B cell (primary cell): ENCODE measurements around the gene IFT122. TPM values are rescaled to one million over a fixed set of nuclear protein-coding genes. Genes with fewer than 3 reads are reported as not detected.

ENCODE experiments used
- ATAC-seq: fragments of 200-7000 bp; cut with Tn5 transposase; one replicate; pipeline ENCODE4 v1.10.0; 2021; ENCODE audit warnings: low read depth, mild to moderate bottlenecking, moderate number of reproducible peaks, moderate library complexity
- CTCF ChIA-PET: fragments of 350-600 bp; sonication (Branson Sonifier 250); formaldehyde crosslinking; loops from one replicate; lab custom pipeline; 2021; ENCODE audit warnings: antibody characterized with exemption, inconsistent platforms; lab: Charles Lee
- POLR2A ChIA-PET: fragments of 350-600 bp; sonication (Branson Sonifier 250); formaldehyde crosslinking; loops from one replicate; lab custom pipeline; 2021; ENCODE audit warnings: antibody characterized with exemption; lab: Charles Lee
- DNase-seq: peaks from one replicate; pipeline ENCODE4 v3.0.0; 2013
- H2AFZ ChIP-seq: 2 replicates; pipeline ENCODE4 v1.6.1; 2012; ENCODE audit warnings: mild to moderate bottlenecking, low read depth, low read length; ENCODE audit not compliant: insufficient read depth, poor library complexity, severe bottlenecking
- H3K27ac ChIP-seq, 2 donors: 1 replicate in 1 of 2; 2 replicates in 1 of 2; pipeline ENCODE4 v1.5.1; 2012 to 2013; ENCODE audit warnings: low read length in 2 of 2, mild to moderate bottlenecking in 2 of 2, moderate library complexity in 1 of 2
- H3K27me3 ChIP-seq, 4 experiments: fragments of 200-600 bp in 1 of 4; sonication (generic) in 1 of 4; replicated peaks in 1 of 4; 1 replicate in 2 of 4; 2 replicates in 2 of 4; pipeline versions ENCODE4 v1.6.1 to v1.7.0; 2013 to 2016; ENCODE audit warnings: low read length in 3 of 4, mild to moderate bottlenecking in 2 of 4, mixed read lengths in 1 of 4, moderate library complexity in 1 of 4; ENCODE audit not compliant: insufficient read depth in 4 of 4, control insufficient read depth in 3 of 4; ENCODE audit errors: control extremely low read depth in 1 of 4
- H3K36me3 ChIP-seq, 2 experiments: replicated peaks in 1 of 2; 1 replicate in 1 of 2; 2 replicates in 1 of 2; pipeline versions ENCODE4 v1.6.1 to v1.7.1; 2013; ENCODE audit warnings: low read length in 1 of 2; ENCODE audit not compliant: insufficient read depth in 2 of 2, control insufficient read depth in 1 of 2; ENCODE audit errors: control extremely low read depth in 1 of 2, extremely low read depth in 1 of 2
- H3K4me1 ChIP-seq, 2 donors: fragments of 200-600 bp in 1 of 2; sonication (generic) in 1 of 2; 1 replicate in 1 of 2; 2 replicates in 1 of 2; pipeline versions ENCODE4 v1.5.1 to v1.6.1; 2013 to 2017; ENCODE audit warnings: low read length in 2 of 2; ENCODE audit not compliant: control insufficient read depth in 2 of 2, insufficient read depth in 2 of 2
- H3K4me2 ChIP-seq: replicated peaks from 2 replicates; pipeline ENCODE3; 2012; ENCODE audit warnings: mild to moderate bottlenecking, low read depth, low read length; ENCODE audit not compliant: poor library complexity, severe bottlenecking
- H3K4me3 ChIP-seq, 5 experiments: fragments of 200-600 bp in 1 of 5; sonication (generic) in 1 of 5; 1 replicate in 3 of 5; 2 replicates in 2 of 5; pipeline versions ENCODE4 v1.5.1 to v1.7.0; 2011 to 2016; ENCODE audit warnings: low read length in 4 of 5, mild to moderate bottlenecking in 4 of 5, low read depth in 2 of 5, control low read depth in 1 of 5, moderate library complexity in 1 of 5; ENCODE audit not compliant: insufficient read depth in 1 of 5; ENCODE audit errors: control extremely low read depth in 1 of 5, extremely low read depth in 1 of 5
- H3K79me2 ChIP-seq: fragments of 200-600 bp; sonication (generic); one replicate; pipeline ENCODE4 v1.6.0; 2016; ENCODE audit warnings: low read length; ENCODE audit not compliant: control insufficient read depth, insufficient read depth
- H3K9ac ChIP-seq: fragments of 200-600 bp; sonication (generic); 2 replicates; pipeline ENCODE4 v1.6.1; 2017; ENCODE audit warnings: mild to moderate bottlenecking, low read length, moderate library complexity
- H3K9me3 ChIP-seq, 3 donors: one replicate each; pipeline versions ENCODE4 v1.6.1 to v1.7.1; 2013; ENCODE audit warnings: low read length in 2 of 3; ENCODE audit not compliant: control insufficient read depth in 2 of 3, insufficient read depth in 1 of 3; ENCODE audit errors: control extremely low read depth in 1 of 3
- H4K20me1 ChIP-seq: 2 replicates; pipeline ENCODE4 v1.6.0; 2012; ENCODE audit warnings: mild to moderate bottlenecking, low read length; ENCODE audit not compliant: insufficient read depth, control insufficient read depth, poor library complexity, severe bottlenecking
- H3K27ac Mint-ChIP-seq: one replicate; pipeline ENCODE4 v1.8.0; 2021; ENCODE audit warnings: mixed read lengths
- H3K27me3 Mint-ChIP-seq: one replicate; pipeline ENCODE4 v1.8.0; 2021; ENCODE audit warnings: mixed read lengths
- H3K4me1 Mint-ChIP-seq: one replicate; pipeline ENCODE4 v1.8.0; 2021; ENCODE audit warnings: mixed read lengths
- H3K4me3 Mint-ChIP-seq: one replicate; pipeline ENCODE4 v1.8.0; 2021; ENCODE audit warnings: mixed read lengths
- H3K9me3 Mint-ChIP-seq: one replicate; pipeline ENCODE4 v1.8.0; 2022; ENCODE audit warnings: mixed read lengths; ENCODE audit not compliant: insufficient read depth
- EZH2 ChIP-seq: IDR thresholded peaks from 2 replicates; pipeline ENCODE4 v1.6.1; 2012; ENCODE audit warnings: borderline replicate concordance, low read depth, mild to moderate bottlenecking, moderate library complexity, low read length; ENCODE audit not compliant: insufficient read depth, poor library complexity, severe bottlenecking
- WGBS: methylation state at CpG from one replicate; pipeline ENCODE4 v1.1.5; 2013; ENCODE audit warnings: missing lambda C conversion rate; ENCODE audit not compliant: insufficient coverage; 5-methylcytosine and 5-hydroxymethylcytosine counted together
- intact Hi-C: fragments of 100-400 bp; cut with micrococcal nuclease; formaldehyde crosslinking; loops from one replicate; pipeline ENCODE4 v1.10.0; 2022
- polyA plus RNA-seq: library from polyadenylated mRNA; depleted of rRNA; stranded (reverse); fragments of >200 nt; gene quantifications from 2 replicates; pipeline ENCODE4 v1.2.3, GENCODE V29; 2012
- total RNA-seq, 2 donors: library from RNA; stranded (reverse); fragments of 120-200 nt in 1 of 2; gene quantifications; 1 replicate in 1 of 2; 2 replicates in 1 of 2; pipeline versions ENCODE4 v1.2.3 to v1.2.4, GENCODE V29; 2013 to 2022
- TF ChIP-seq, protein P1 (sequence below): fragments of 200-600 bp; IDR thresholded peaks from one replicate; pipeline ENCODE4 v1.8.0; 2022; ENCODE audit warnings: antibody characterized with exemption, mild to moderate bottlenecking

The IFT122 gene
- total and polyA plus RNA-seq, 2 donors (not counting 1 experiment from before 2014, with no cell fraction given): 14.0 to 34.3 TPM

DNA sequence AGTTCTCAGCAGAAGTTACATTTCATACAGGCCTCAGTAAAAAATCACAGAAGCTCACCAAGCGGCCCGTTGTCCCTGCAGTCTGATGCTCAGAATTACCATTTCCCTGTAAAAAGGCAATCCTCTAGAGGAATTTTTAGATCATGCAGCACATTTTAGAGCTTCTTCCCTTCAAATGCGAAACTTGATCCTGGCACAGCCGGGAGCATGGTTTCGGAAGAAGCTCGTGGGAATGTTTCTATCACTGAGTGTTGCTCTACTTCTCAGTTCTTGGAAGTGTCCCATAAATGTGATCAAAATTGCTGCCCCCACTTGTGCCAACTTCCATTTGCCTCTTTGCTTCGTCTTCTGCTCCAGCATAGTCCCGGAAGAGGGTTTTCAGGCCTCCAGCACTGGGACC, 99.2 kb downstream of the IFT122 start:
- ATAC-seq: no peak
- H3K9ac ChIP-seq: no peak overlapping the region
- no peak overlapping the region for H3K4me2 ChIP-seq
- H3K27ac ChIP-seq: no peak overlapping the region
- no peaks in the 10 kb centered on the region for H3K27me3 ChIP-seq
- no peaks in the 10 kb centered on the region for H3K36me3 ChIP-seq
- WGBS: 96% methylated on average over 8 of the region's 8 CpGs
- no peaks in the 10 kb centered on the region for H3K4me1 Mint-ChIP-seq
- no peaks in the 10 kb centered on the region for H3K9me3 ChIP-seq
- TF ChIP-seq, protein P1, sequence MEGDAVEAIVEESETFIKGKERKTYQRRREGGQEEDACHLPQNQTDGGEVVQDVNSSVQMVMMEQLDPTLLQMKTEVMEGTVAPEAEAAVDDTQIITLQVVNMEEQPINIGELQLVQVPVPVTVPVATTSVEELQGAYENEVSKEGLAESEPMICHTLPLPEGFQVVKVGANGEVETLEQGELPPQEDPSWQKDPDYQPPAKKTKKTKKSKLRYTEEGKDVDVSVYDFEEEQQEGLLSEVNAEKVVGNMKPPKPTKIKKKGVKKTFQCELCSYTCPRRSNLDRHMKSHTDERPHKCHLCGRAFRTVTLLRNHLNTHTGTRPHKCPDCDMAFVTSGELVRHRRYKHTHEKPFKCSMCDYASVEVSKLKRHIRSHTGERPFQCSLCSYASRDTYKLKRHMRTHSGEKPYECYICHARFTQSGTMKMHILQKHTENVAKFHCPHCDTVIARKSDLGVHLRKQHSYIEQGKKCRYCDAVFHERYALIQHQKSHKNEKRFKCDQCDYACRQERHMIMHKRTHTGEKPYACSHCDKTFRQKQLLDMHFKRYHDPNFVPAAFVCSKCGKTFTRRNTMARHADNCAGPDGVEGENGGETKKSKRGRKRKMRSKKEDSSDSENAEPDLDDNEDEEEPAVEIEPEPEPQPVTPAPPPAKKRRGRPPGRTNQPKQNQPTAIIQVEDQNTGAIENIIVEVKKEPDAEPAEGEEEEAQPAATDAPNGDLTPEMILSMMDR: no peak
- no peak for TF ChIP-seq EZH2
- CTCF ChIA-PET: interaction anchor here (1.5 to 2.7 kb wide), 2 partner anchors 13 to 49 kb away, joined by 4 to 7 read pairs; no protein-coding TSS in a partner anchor
- intact Hi-C loops: no loop called here
- H3K9me3 Mint-ChIP-seq: no peaks in the 10 kb centered on the region
- H3K79me2 ChIP-seq: no peaks in the 10 kb centered on the region
- no peak overlapping the region for H2AFZ ChIP-seq
- POLR2A ChIA-PET: no interaction called here
- no peak overlapping the region for H3K4me3 Mint-ChIP-seq
- H4K20me1 ChIP-seq: no peaks in the 10 kb centered on the region
- H3K4me3 ChIP-seq: no peak overlapping the region
- H3K4me1 ChIP-seq: no peaks in the 10 kb centered on the region
- H3K27me3 Mint-ChIP-seq: no peaks in the 10 kb centered on the region
- no peak overlapping the region for H3K27ac Mint-ChIP-seq
- no peak for DNase-seq

DNA sequence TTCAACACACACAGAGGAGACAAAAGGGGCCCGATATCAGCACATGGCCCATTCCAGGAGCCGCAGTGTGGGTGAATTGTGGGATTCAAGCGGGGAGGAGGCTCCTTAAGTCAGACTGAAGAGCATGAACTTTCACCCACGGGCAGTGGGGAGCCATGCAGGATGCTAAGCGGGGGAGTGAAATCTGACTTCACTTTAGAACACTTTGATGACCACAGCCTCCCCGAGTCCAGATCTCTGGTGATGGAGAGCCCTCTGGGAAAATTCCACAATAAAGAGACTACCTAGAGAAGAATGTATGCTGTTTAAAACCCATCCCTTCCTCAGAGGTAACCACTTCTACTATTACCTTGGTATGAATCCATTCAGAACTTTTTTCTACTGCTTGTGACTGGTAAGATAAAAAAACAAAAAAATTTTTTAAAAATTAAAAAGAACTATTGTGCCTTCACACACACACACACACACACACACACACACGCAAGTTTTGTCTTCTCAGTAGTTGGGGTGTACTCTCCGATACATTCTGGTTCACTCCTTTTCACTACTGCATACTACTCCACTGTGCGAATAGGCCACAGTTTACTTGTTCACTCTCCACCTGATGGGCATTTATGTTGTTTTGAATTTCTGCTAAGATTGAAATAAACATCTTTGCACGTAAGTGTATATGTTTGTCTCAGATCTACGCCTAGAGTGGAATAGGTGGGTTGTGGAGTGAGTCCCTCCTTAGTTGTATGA, 100.9 kb downstream of the IFT122 start:
- Histone ChIP-seq H2AFZ (no peak overlapping the region), H3K36me3 (no peaks in the 10 kb centered on the region), H4K20me1 (no peaks in the 10 kb centered on the region), H3K4me3 (no peak overlapping the region), H3K79me2 (no peaks in the 10 kb centered on the region), H3K4me1 (no peaks in the 10 kb centered on the region), H3K27ac (no peak overlapping the region), H3K27me3 (no peaks in the 10 kb centered on the region), H3K9ac (no peak overlapping the region), H3K4me2 (no peak overlapping the region), H3K9me3 (no peaks in the 10 kb centered on the region)
- POLR2A ChIA-PET: no interaction called here
- DNase-seq: no peak
- H3K4me1 Mint-ChIP-seq: no peaks in the 10 kb centered on the region
- no peak overlapping the region for H3K27ac Mint-ChIP-seq
- TF ChIP-seq, protein P1: no peak
- TF ChIP-seq EZH2: no peak
- H3K4me3 Mint-ChIP-seq: no peak overlapping the region
- intact Hi-C loops: no loop called here
- no peaks in the 10 kb centered on the region for H3K9me3 Mint-ChIP-seq
- CTCF ChIA-PET: no interaction called here
- H3K27me3 Mint-ChIP-seq: no peaks in the 10 kb centered on the region
- no peak for ATAC-seq
- WGBS: 83% methylated on average over 1 of the region's 11 CpGs
